ENCODE measurements around the gene CREG1. TPM values are rescaled to one million over a fixed set of nuclear protein-coding genes. Genes with fewer than 3 reads are reported as not detected.

CREG1 gene
- total RNA-seq, 2 donors from 2014 or later = 43.2 to 72.7 TPM

- Histone ChIP-seq H3K9ac (ENCODE audit: low read depth in 2 of 2, low read length in 2 of 2) (no peak overlapping the region), H3K27ac (no peak overlapping the region), H3K4me1 (no peaks in the 10 kb centered on the region), H3K36me3 (no peaks in the 10 kb centered on the region), H3K27me3 (no peaks in the 10 kb centered on the region), H3K9me3 (no peaks in the 10 kb centered on the region), H3K4me3 (no peak overlapping the region)
- no peak for TF ChIP-seq CTCF (IDR thresholded peaks at IDR 0.05)
- intact Hi-C loops (cut with DNase I) = no loop called here
- no peak for DNase-seq
Measured at GRCh38 chr1:167515461-167515860, 38.1 kb downstream of the CREG1 start.

DNA sequence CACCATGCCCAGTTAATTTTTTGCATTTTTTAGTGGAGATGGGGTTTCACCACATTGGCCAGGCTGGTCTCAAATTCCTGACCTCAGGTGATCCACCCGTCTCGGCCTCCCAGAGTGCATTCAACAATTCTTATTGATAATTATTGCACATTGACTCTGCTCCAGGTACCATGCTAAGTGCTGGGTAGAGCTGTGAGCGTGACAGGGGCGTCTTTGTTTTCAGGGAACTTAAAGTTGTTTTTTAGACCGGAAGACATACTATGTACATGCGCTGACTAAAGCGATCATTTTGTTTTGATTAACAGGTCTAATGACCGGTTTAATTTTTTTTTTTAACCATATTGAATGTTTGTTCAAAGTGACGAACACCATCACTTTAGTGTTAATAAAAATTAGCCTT lies 39.3 kb downstream of the CREG1 start:
- no peaks in the 10 kb centered on the region for H3K27me3 ChIP-seq
- no peak overlapping the region for H3K9ac ChIP-seq (ENCODE audit: low read depth in 2 of 2, low read length in 2 of 2)
- H3K4me3 ChIP-seq = no peak overlapping the region
- DNase-seq = no peak
- no peak for TF ChIP-seq CTCF (IDR thresholded peaks at IDR 0.05)
- intact Hi-C loops (cut with DNase I) = no loop called here
- H3K36me3 ChIP-seq = no peaks in the 10 kb centered on the region
- H3K4me1 ChIP-seq = no peaks in the 10 kb centered on the region
- H3K9me3 ChIP-seq = no peaks in the 10 kb centered on the region
- no peak overlapping the region for H3K27ac ChIP-seq

DNA sequence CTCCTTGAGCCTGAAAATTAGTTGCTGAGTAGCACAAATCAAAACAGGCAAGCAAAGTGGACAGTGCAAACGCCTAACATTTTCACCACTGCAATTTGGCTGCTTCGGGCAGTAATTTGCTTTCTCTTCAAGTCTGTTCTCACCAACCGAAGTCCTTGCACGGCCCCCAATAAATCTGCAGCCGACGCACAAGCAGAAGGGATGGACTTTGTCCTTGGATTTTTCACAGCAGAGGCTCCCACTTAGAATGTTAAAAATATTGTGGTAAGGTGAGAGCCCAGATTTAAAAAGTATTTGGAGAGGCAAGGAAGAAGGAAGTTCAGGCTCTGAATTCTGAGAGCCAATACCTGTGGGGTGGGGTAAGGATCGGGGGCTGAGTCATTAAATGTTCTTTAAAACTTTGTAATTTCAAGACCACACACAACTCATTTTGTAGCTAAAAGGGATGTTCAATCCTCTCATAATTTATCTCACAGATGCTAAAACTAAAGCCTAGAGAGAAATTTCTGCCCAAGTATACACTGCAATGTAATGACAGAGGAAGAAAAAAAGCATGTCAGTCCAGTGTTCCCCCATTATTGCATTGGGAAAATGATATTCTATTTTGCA lies 41.4 kb downstream of the CREG1 start:
- Histone ChIP-seq H3K4me1 (no peaks in the 10 kb centered on the region), H3K9ac (ENCODE audit: low read depth in 2 of 2, low read length in 2 of 2) (no peak overlapping the region), H3K27ac (no peak overlapping the region), H3K4me3 (no peak overlapping the region), H3K36me3 (no peaks in the 10 kb centered on the region), H3K9me3 (no peaks in the 10 kb centered on the region), H3K27me3 (no peaks in the 10 kb centered on the region)
- intact Hi-C loops (cut with DNase I) = no loop called here
- TF ChIP-seq CTCF (IDR thresholded peaks at IDR 0.05) = no peak
- DNase-seq = no peak

DNA sequence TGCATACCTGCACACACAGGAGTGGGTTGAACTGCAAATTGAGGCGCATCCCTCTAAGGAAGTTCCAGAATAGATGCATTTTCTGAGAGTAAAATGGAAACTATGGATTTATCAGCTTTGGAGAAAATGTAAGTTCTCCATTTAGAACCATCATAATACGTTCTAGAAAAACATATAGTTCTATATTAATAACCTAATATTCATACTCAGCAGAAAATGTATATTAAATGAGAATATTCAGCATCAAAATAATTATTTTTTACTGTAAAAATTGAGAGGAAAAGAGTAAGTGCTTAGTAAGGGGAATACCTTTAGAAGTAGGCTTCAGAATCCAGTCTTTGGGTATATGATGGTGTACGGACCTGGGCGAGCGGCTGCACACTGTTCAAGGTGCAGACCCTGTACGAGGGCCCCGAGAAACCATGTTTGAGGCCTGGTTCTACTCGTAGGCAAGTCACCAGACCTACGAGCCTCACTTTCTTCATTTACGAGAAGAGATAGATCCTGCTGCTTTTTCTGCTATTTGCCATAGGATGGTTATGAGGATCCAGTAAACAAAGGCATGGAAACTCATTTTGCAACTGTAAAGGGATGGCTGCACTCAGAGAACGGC lies 42.1 kb downstream of the CREG1 start:
- intact Hi-C loops (cut with DNase I) = no loop called here
- no peak overlapping the region for H3K27ac ChIP-seq
- no peaks in the 10 kb centered on the region for H3K27me3 ChIP-seq
- H3K9me3 ChIP-seq = no peaks in the 10 kb centered on the region
- no peak for DNase-seq
- TF ChIP-seq CTCF (IDR thresholded peaks at IDR 0.05) = no peak
- no peak overlapping the region for H3K4me3 ChIP-seq
- H3K4me1 ChIP-seq = no peaks in the 10 kb centered on the region
- no peak overlapping the region for H3K9ac ChIP-seq (ENCODE audit: low read depth in 2 of 2, low read length in 2 of 2)
- H3K36me3 ChIP-seq = no peaks in the 10 kb centered on the region

GRCh38 chr1:167510881-167511280 lies 42.7 kb downstream of the CREG1 start:
- TF ChIP-seq CTCF (IDR thresholded peaks at IDR 0.05) = no peak
- no peaks in the 10 kb centered on the region for H3K36me3 ChIP-seq
- H3K4me3 ChIP-seq = no peak overlapping the region
- no peak overlapping the region for H3K9ac ChIP-seq (ENCODE audit: low read depth in 2 of 2, low read length in 2 of 2)
- no peaks in the 10 kb centered on the region for H3K4me1 ChIP-seq
- no peaks in the 10 kb centered on the region for H3K9me3 ChIP-seq
- no peak overlapping the region for H3K27ac ChIP-seq
- H3K27me3 ChIP-seq = no peaks in the 10 kb centered on the region
- DNase-seq = no peak
- intact Hi-C loops (cut with DNase I) = no loop called here
